Cardiac atrium fibroblast (primary cell): Measurements from ENCODE around the gene SLC5A6. TPM values are rescaled to one million over a fixed set of nuclear protein-coding genes. Genes with fewer than 3 reads are reported as not detected.

ENCODE experiments used
- total RNA-seq: library from RNA; depleted of rRNA; stranded (reverse); fragments of >200 nt; gene quantifications from 2 replicates; pipeline ENCODE4 v1.2.3, GENCODE V29; 2015

Gene SLC5A6
- 7.6 and 13.0 TPM in 2 replicates for total RNA-seq

GRCh38 chr2:27211943-27212625 is at the start of gene SLC5A6, which contains the start of gene ATRAID:
SLC5A6 (minus strand) TSS chr2:27212268; CDS start chr2:27207650, 4,618 bp downstream.
ATRAID (plus strand) TSS chr2:27212041; CDS start chr2:27212369, 328 bp downstream.

GRCh38 chr2:27217173-27218121 is 5.4 kb upstream of the SLC5A6 start, which contains the start of gene CAD:
CAD (plus strand) TSS chr2:27217369; CDS start chr2:27217552, 183 bp downstream.

Other genes starting within 250 kb of the SLC5A6 start
- 3.1 and 6.0 TPM in 2 replicates for gene MAPRE3, start 241.6 kb downstream of the SLC5A6 start, total RNA-seq
- gene TMEM214, start 179.3 kb downstream of the SLC5A6 start, total RNA-seq = 43.7 and 46.0 TPM in 2 replicates
- gene AGBL5, start 160.6 kb downstream of the SLC5A6 start, total RNA-seq = 12.6 and 14.9 TPM in 2 replicates
- 558 and 652 TPM in 2 replicates for gene OST4, start 140.6 kb downstream of the SLC5A6 start, total RNA-seq
- 273 and 388 TPM in 2 replicates for gene EMILIN1, start 133.7 kb downstream of the SLC5A6 start, total RNA-seq
- gene KHK, start 125.5 kb downstream of the SLC5A6 start, total RNA-seq = 1.3 TPM in 1 of 2 replicates, not detected in the other
- 11.6 and 28.2 TPM in 2 replicates for gene CGREF1, start 93.1 kb downstream of the SLC5A6 start, total RNA-seq
- gene ABHD1, start 88.5 kb downstream of the SLC5A6 start, total RNA-seq = not detected in 2 replicates
- gene PREB, start 77.6 kb downstream of the SLC5A6 start, total RNA-seq = 65.2 and 72.1 TPM in 2 replicates
- not detected in 2 replicates for gene PRR30, start 72.9 kb downstream of the SLC5A6 start, total RNA-seq
- gene TCF23, start 63.3 kb downstream of the SLC5A6 start, total RNA-seq = under 0.01 TPM in 1 of 2 replicates, not detected in the other
- gene ATRAID, start 227 bp downstream of the SLC5A6 start, total RNA-seq = 148 and 204 TPM in 2 replicates
- gene CAD, start 5.1 kb upstream of the SLC5A6 start, total RNA-seq = 22.9 and 29.3 TPM in 2 replicates
- gene SLC30A3, start 50.8 kb upstream of the SLC5A6 start, total RNA-seq = not detected in 2 replicates
- not detected in 2 replicates for gene DNAJC5G, start 63.2 kb upstream of the SLC5A6 start, total RNA-seq
- gene TRIM54, start 70.2 kb upstream of the SLC5A6 start, total RNA-seq = not detected in 2 replicates
- 1.3 and 4.5 TPM in 2 replicates for gene UCN, start 96.2 kb upstream of the SLC5A6 start, total RNA-seq
- gene MPV17, start 110.8 kb upstream of the SLC5A6 start, total RNA-seq = 69.1 and 102 TPM in 2 replicates
- 31.6 and 44.4 TPM in 2 replicates for gene GTF3C2, start 144.5 kb upstream of the SLC5A6 start, total RNA-seq
- gene EIF2B4, start 158.1 kb upstream of the SLC5A6 start, total RNA-seq = 29.2 and 31.3 TPM in 2 replicates
- gene SNX17, start 158.3 kb upstream of the SLC5A6 start, total RNA-seq = 148 and 159 TPM in 2 replicates
- 4.0 and 6.2 TPM in 2 replicates for gene ZNF513, start 168.5 kb upstream of the SLC5A6 start, total RNA-seq
- 54.6 and 54.7 TPM in 2 replicates for gene PPM1G, start 197.3 kb upstream of the SLC5A6 start, total RNA-seq
- gene NRBP1, start 216.4 kb upstream of the SLC5A6 start, total RNA-seq = 75.3 and 91.5 TPM in 2 replicates
- 0.97 TPM in 1 of 2 replicates, not detected in the other for gene KRTCAP3, start 230.1 kb upstream of the SLC5A6 start, total RNA-seq